Amniotic epithelial cell (primary cell): Measurements from ENCODE around the gene GALNT18.

Source experiments
- DNase-seq: peaks from one replicate; pipeline ENCODE4 v3.0.0-alpha.2; 2010; ENCODE audit warnings: low read depth

The GALNT18 gene

GRCh38 chr11:11407065-11407762 is 214.6 kb downstream of the GALNT18 start:
- DNase-seq, result peak; percentile 4

GRCh38 chr11:11406652-11407051 is 215.2 kb downstream of the GALNT18 start:
- no peak for DNase-seq

- DNase-seq, result peak; percentile 45
These were observed 217.8 kb downstream of the GALNT18 start for GRCh38 chr11:11403763-11404725.

GRCh38 chr11:11401960-11402535 is 219.8 kb downstream of the GALNT18 start:
- no peak for DNase-seq

GRCh38 chr11:11400635-11401232 is 221.1 kb downstream of the GALNT18 start:
- no peak for DNase-seq

- DNase-seq, result no peak
These were observed 221.7 kb downstream of the GALNT18 start for GRCh38 chr11:11400121-11400520.

- DNase-seq, result no peak
These were observed 224.0 kb downstream of the GALNT18 start for GRCh38 chr11:11397781-11398180.

- peak; percentile 41 for DNase-seq
These were observed 224.8 kb downstream of the GALNT18 start for GRCh38 chr11:11397036-11397415.

- peak; percentile 91 for DNase-seq
These were observed 225.3 kb downstream of the GALNT18 start for GRCh38 chr11:11396301-11397035.

- DNase-seq, result no peak
These were observed 226.7 kb downstream of the GALNT18 start for GRCh38 chr11:11395126-11395525.

- DNase-seq, result no peak
These were observed 227.6 kb downstream of the GALNT18 start for GRCh38 chr11:11394241-11394640.

GRCh38 chr11:11391796-11392463 is 229.9 kb downstream of the GALNT18 start:
- peak; percentile 64 for DNase-seq

GRCh38 chr11:11391169-11391568 is 230.6 kb downstream of the GALNT18 start:
- DNase-seq, result no peak

GRCh38 chr11:11390068-11390771 is 231.6 kb downstream of the GALNT18 start:
- no peak for DNase-seq

GRCh38 chr11:11389238-11389637 is 232.6 kb downstream of the GALNT18 start:
- no peak for DNase-seq

- DNase-seq, result no peak
These were observed 234.0 kb downstream of the GALNT18 start for GRCh38 chr11:11387622-11388305.

GRCh38 chr11:11387207-11387606 is 234.6 kb downstream of the GALNT18 start:
- no peak for DNase-seq

- DNase-seq, result no peak
These were observed 237.0 kb downstream of the GALNT18 start for GRCh38 chr11:11384829-11385228.

- no peak for DNase-seq
These were observed 237.8 kb downstream of the GALNT18 start for GRCh38 chr11:11383995-11384394.
